GM18498 (cell line): ENCODE results near the gene GNPAT.
"Not testable (repeated sequence)": the region's sequence is repeated elsewhere in the genome, so short reads cannot be mapped to it uniquely, and the experiment has no call there.

Experiments
- ATAC-seq: cut with Tn5 transposase; IDR thresholded peaks from one replicate; pipeline ENCODE4 v1.9.1; 2021; ENCODE audit warnings: mild to moderate bottlenecking, moderate library complexity; ENCODE audit not compliant: unreplicated experiment

Gene GNPAT

DNA sequence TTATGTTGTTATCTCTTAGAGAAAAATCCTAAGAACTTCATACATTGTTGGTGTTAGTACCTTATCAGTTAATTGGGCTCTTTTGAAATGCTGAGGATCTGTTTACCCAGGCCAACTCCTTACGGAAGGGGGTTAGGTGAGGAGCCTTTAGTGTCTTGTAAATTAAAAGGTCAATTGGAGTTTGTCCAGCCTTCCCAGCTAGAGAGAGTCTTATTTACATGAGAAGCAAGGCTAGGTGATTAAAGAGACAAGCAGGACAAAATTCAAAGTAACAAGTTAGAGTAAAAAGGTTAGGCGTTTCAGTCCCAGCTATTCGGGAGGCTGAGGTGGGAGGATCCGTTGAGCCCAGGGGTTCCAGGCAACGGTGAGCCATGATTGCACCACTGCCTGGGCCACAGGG is 28.7 kb upstream of the GNPAT start:
- not testable (repeated sequence) for ATAC-seq

DNA sequence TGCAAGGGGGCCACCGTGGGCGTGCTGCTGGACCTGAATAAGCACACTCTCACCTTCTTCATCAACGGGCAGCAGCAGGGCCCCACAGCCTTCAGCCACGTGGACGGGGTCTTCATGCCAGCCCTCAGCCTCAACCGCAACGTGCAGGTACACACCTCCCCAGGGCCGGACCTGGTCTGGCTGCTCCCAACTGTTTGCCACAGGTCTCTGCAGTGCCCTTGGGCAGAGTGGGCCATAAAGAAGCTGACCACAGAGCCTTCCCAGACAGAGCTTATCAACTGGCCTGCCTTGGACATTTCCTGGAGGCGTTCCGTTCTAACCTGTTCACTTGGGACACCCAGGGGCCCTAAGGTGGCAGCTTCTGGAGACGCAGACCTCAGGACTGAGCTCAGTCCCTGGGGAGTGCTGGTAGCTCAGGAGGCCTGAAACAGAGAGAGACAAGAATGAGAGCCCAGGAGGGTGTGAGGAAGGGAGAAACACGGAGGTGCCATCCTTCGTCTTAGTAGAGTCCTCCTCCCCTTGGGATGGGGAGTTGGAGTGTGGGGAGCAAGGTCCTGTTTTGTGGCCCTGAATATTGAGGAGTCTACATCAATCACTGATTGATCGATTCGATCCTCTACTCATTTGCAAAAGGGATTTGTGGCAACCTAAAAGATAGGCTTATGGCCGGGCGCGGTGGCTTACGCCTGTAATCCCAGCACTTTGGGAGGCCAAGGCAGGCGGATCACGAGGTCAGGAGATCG is 27.0 kb upstream of the GNPAT start:
- ATAC-seq, result no peak

GRCh38 chr1:231214918-231215680 is 25.9 kb upstream of the GNPAT start:
- ATAC-seq, result no peak

- ATAC-seq, result no peak
Observed at GRCh38 chr1:231215681-231216385, 25.2 kb upstream of the GNPAT start.

DNA sequence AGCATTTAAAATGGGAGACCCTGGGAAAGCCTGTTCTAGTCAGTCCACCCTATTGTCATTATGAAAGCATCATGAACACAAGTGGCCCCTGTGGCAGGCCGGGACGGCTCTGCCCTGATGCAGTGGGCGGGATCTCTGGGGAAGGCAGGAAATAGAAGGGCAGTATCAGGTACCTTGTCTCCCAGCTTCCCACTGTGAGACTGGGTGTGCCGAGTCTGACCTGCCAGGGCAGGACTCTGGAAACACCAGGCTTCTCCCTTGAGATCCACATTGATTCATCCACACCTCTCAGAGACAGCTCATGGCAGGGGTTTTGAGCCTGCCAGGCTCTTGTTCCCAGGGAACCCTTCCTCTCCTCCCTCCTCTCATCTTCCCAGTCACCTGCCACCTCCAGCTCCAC is 24.5 kb upstream of the GNPAT start:
- ATAC-seq, result no peak

- ATAC-seq, result no peak
Observed at GRCh38 chr1:231217056-231217455, 24.0 kb upstream of the GNPAT start.

GRCh38 chr1:231218078-231218477 is 22.9 kb upstream of the GNPAT start:
- ATAC-seq, result no peak

GRCh38 chr1:231219422-231220401 is 21.3 kb upstream of the GNPAT start:
- no peak for ATAC-seq

- ATAC-seq, result no peak
Observed at GRCh38 chr1:231220801-231221200, 20.2 kb upstream of the GNPAT start.

- ATAC-seq, result no peak
Observed at GRCh38 chr1:231226156-231226555, 14.9 kb upstream of the GNPAT start.

DNA sequence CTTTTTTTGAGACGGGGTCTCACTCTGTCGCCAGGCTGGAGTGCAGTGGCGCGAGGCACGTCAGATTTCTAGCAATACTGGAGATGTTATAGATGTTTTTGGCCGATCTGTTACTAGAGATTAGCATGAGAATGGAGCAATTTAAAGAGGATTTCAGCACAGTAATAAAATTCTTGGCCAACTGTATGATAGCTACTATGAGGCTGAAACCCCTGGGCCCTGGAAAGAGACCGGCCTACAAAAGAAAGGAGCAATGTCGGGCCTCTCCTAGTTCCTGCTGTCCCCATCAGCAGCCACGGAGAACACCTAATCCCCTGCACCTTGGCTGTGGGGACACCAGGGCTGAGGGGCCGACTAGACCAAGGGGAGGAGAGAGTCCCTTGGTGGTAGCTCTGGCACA is 9.5 kb upstream of the GNPAT start:
- ATAC-seq, result no peak

- ATAC-seq, result no peak
Observed at GRCh38 chr1:231232870-231233734, 7.9 kb upstream of the GNPAT start.

- no peak for ATAC-seq
Observed at GRCh38 chr1:231233735-231234417, 7.1 kb upstream of the GNPAT start.

GRCh38 chr1:231234506-231234905 is 6.5 kb upstream of the GNPAT start:
- ATAC-seq, result no peak

GRCh38 chr1:231235526-231236207 is 5.3 kb upstream of the GNPAT start:
- ATAC-seq, result no peak

DNA sequence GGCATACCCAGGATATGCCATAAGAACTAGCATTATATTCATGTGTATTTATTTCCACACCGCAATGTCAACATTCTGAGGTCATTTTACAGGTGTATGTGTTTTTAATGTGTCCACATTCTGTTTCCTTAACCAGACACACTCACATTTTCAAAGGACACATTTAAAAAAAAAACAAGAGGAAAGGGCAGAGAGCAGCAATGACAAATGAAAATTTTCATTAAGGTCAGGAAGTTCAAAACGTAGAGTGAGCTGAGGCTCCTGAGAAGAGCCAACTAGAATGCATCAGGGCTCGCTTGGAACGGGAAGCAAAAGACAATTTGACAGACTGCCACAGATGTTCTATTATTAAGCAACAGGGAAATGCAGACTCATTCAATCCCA is 4.8 kb upstream of the GNPAT start:
- ATAC-seq, result no peak

- ATAC-seq, result no peak
Observed at GRCh38 chr1:231236938-231237337, 4.1 kb upstream of the GNPAT start.

DNA sequence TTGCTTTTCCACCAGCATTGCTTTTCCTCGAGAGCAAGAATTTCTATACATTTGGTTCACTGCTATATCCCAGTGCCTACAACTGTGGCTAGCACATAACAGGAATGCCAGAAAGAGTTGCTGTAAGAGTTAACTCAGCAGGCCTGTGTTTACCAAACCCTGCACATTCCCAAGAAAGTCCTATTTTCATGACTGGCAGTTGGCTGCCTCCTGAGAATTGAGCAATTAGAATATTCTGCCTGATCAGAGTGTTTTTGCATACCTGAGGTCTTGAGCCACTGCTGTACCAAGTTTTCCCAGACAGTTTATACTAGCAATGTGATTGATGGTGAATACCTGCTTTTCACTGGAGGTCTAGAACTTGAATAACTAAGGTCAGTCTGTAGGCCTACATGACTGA is 2.7 kb upstream of the GNPAT start:
- no peak for ATAC-seq

GRCh38 chr1:231240531-231240882 is 505 bp upstream of the GNPAT start:
- ATAC-seq, result peak; percentile 1
